OCI-LY3 (cell line): ENCODE results near the gene MUC16.

Source experiments
- H2AFZ ChIP-seq: fragments of 200-600, 300-600 bp; shearing (Covaris generic); 2 replicates; pipeline ENCODE4 v1.6.0; 2014; ENCODE audit warnings: antibody characterized with exemption, low read depth, low read length
- H3K27ac ChIP-seq: fragments of 200-600, 300-600 bp; sonication (generic); 2 replicates; pipeline ENCODE4 v1.5.1; 2014; ENCODE audit warnings: mild to moderate bottlenecking, low read length, moderate library complexity, mixed read lengths
- H3K27me3 ChIP-seq: fragments of 200-600, 300-600 bp; sonication (generic); 2 replicates; pipeline ENCODE4 v1.6.1; 2014; ENCODE audit warnings: low read depth, low read length, mixed read lengths
- H3K36me3 ChIP-seq: fragments of 200-600, 300-600 bp; sonication (generic); replicated peaks from 2 replicates; pipeline ENCODE3; 2014; ENCODE audit warnings: low read depth, low read length, mixed read lengths
- H3K4me1 ChIP-seq: fragments of 300-600, 200-600 bp; sonication (generic); 2 replicates; pipeline ENCODE4 v1.6.1; 2014; ENCODE audit warnings: low read length, mixed read lengths
- H3K4me2 ChIP-seq: fragments of 200-600, 300-600 bp; sonication (generic); 2 replicates; pipeline ENCODE4 v1.6.1; 2014; ENCODE audit warnings: low read length, mixed read lengths
- H3K4me3 ChIP-seq: fragments of 300-600, 200-600 bp; sonication (generic); 2 replicates; pipeline ENCODE4 v1.5.1; 2014; ENCODE audit warnings: antibody characterized with exemption, mild to moderate bottlenecking, low read length, moderate library complexity
- H3K79me2 ChIP-seq: fragments of 300-600, 200-600 bp; shearing (Covaris generic); 2 replicates; pipeline ENCODE4 v1.6.1; 2014; ENCODE audit warnings: mild to moderate bottlenecking, low read length, mixed read lengths
- H3K9ac ChIP-seq: fragments of 300-600, 200-600 bp; shearing (Covaris generic); 2 replicates; pipeline ENCODE4 v1.6.0; 2014; ENCODE audit warnings: mild to moderate bottlenecking, low read length, moderate library complexity
- H3K9me3 ChIP-seq: fragments of 200-600, 300-600 bp; shearing (Covaris generic); 2 replicates; pipeline ENCODE4 v1.6.1; 2014; ENCODE audit warnings: low read length, mixed read lengths; ENCODE audit not compliant: insufficient read depth
- H4K20me1 ChIP-seq: fragments of 200-600, 300-600 bp; sonication (generic); 2 replicates; pipeline ENCODE4 v1.6.1; 2016; ENCODE audit warnings: low read length, mixed read lengths; ENCODE audit not compliant: insufficient read depth
- EZH2phosphoT487 ChIP-seq: fragments of 200-600 bp; shearing (Covaris generic); IDR thresholded peaks from 2 replicates; pipeline ENCODE4 v1.6.1; 2018; ENCODE audit warnings: antibody characterized with exemption, mixed run types, low read depth
- TF ChIP-seq, protein P1 (sequence below): fragments of 200-600, 300-600 bp; sonication (generic); IDR thresholded peaks from 2 replicates; pipeline ENCODE4 v1.5.1; 2014; ENCODE audit warnings: antibody characterized with exemption, low read length, low read depth

Gene MUC16

DNA sequence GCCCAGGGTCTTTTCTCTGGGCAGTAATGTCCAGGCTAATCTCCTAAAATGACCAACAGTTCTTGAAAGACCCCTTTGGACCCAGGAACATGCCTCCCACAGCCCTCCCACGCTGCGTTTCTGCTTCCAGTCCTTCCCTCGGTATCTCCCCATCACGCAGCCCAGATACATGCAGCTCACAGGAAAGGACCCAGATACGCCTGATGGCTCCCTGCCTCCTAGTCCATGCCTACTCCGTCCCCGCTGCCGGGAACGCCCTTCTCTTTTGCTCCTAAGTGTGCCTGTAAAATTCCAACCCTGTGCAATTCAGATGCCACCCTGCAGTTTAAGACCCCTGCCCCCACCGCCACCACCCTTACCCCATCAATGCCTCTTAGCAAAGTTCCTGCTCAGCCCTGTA lies 778 bp downstream of the MUC16 start:
- Histone ChIP-seq H3K27me3 (no peaks in the 10 kb centered on the region), H3K4me2 (no peak overlapping the region), H3K36me3 (no peaks in the 10 kb centered on the region), H3K27ac (no peak overlapping the region), H4K20me1 (no peaks in the 10 kb centered on the region), H3K4me1 (no peaks in the 10 kb centered on the region), H2AFZ (no peak overlapping the region), H3K9me3 (0 out of 2 replicates have a peak, but pooled peaks cover 3% of the 10 kb centered on the region), H3K79me2 (no peaks in the 10 kb centered on the region), H3K4me3 (no peak overlapping the region), H3K9ac (no peak overlapping the region)
- TF ChIP-seq, protein P1, sequence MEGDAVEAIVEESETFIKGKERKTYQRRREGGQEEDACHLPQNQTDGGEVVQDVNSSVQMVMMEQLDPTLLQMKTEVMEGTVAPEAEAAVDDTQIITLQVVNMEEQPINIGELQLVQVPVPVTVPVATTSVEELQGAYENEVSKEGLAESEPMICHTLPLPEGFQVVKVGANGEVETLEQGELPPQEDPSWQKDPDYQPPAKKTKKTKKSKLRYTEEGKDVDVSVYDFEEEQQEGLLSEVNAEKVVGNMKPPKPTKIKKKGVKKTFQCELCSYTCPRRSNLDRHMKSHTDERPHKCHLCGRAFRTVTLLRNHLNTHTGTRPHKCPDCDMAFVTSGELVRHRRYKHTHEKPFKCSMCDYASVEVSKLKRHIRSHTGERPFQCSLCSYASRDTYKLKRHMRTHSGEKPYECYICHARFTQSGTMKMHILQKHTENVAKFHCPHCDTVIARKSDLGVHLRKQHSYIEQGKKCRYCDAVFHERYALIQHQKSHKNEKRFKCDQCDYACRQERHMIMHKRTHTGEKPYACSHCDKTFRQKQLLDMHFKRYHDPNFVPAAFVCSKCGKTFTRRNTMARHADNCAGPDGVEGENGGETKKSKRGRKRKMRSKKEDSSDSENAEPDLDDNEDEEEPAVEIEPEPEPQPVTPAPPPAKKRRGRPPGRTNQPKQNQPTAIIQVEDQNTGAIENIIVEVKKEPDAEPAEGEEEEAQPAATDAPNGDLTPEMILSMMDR, result no peak
- no peak for TF ChIP-seq EZH2phosphoT487

DNA sequence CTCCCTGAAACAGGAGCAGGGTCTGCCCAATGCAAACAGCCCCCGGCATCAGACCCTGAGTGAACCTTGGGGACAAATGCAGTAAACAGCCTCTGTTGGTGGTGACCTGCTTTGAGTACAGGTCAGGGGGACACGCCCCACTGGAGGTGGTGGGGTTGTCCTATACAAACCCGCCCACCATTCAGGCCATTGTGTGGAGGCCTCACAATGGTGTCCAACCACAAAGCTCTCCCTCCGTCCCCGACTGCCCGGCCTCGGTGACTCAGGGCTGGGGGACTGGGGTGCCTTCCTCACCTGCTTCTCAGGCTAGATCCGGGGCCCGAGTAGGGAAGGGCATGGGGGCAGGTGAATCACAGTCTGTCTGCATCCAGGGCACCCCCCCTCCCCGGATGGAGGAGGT lies 1.5 kb downstream of the MUC16 start:
- H3K27ac ChIP-seq, result no peak overlapping the region
- no peaks in the 10 kb centered on the region for H3K27me3 ChIP-seq
- no peak overlapping the region for H3K4me3 ChIP-seq
- H3K79me2 ChIP-seq, result no peaks in the 10 kb centered on the region
- H2AFZ ChIP-seq, result no peak overlapping the region
- H3K4me1 ChIP-seq, result no peaks in the 10 kb centered on the region
- no peak overlapping the region for H3K9ac ChIP-seq
- H3K9me3 ChIP-seq, result no peaks in the 10 kb centered on the region
- H4K20me1 ChIP-seq, result no peaks in the 10 kb centered on the region
- no peak overlapping the region for H3K4me2 ChIP-seq
- H3K36me3 ChIP-seq, result no peaks in the 10 kb centered on the region
- TF ChIP-seq, protein P1, result no peak
- TF ChIP-seq EZH2phosphoT487, result no peak

- H3K4me3 ChIP-seq, result no peak overlapping the region
- no peak overlapping the region for H3K27ac ChIP-seq
- H3K27me3 ChIP-seq, result no peaks in the 10 kb centered on the region
- H3K4me2 ChIP-seq, result no peak overlapping the region
- no peaks in the 10 kb centered on the region for H3K9me3 ChIP-seq
- no peaks in the 10 kb centered on the region for H3K4me1 ChIP-seq
- H2AFZ ChIP-seq, result no peak overlapping the region
- H3K9ac ChIP-seq, result no peak overlapping the region
- H4K20me1 ChIP-seq, result no peaks in the 10 kb centered on the region
- H3K79me2 ChIP-seq, result no peaks in the 10 kb centered on the region
- H3K36me3 ChIP-seq, result no peaks in the 10 kb centered on the region
- TF ChIP-seq, protein P1, result no peak
- no peak for TF ChIP-seq EZH2phosphoT487
These were observed 9.3 kb downstream of the MUC16 start for GRCh38 chr19:9000933-9001332.

GRCh38 chr19:8988204-8988603 lies 22.0 kb downstream of the MUC16 start:
- Histone ChIP-seq H3K4me3 (no peak overlapping the region), H3K27ac (no peak overlapping the region), H3K27me3 (no peaks in the 10 kb centered on the region), H3K79me2 (no peaks in the 10 kb centered on the region), H2AFZ (no peak overlapping the region), H4K20me1 (no peaks in the 10 kb centered on the region), H3K4me2 (no peak overlapping the region), H3K4me1 (no peaks in the 10 kb centered on the region), H3K9me3 (no peaks in the 10 kb centered on the region), H3K36me3 (no peaks in the 10 kb centered on the region), H3K9ac (no peak overlapping the region)
- no peak for TF ChIP-seq EZH2phosphoT487
- TF ChIP-seq, protein P1, result no peak
